GM12875 (cell line): Measurements from ENCODE around the gene MED31.

Experiments used
- H3K4me3 ChIP-seq: one replicate; pipeline ENCODE4 v1.5.1; 2011; ENCODE audit warnings: low read depth, low read length, control low read depth
- TF ChIP-seq, protein P1 (sequence below): IDR thresholded peaks from 2 replicates; pipeline ENCODE4 v1.5.1; 2011; ENCODE audit warnings: low read depth, mild to moderate bottlenecking, control low read depth, inconsistent platforms, low read length, moderate library complexity, borderline replicate concordance; ENCODE audit not compliant: insufficient read depth

The MED31 gene

DNA sequence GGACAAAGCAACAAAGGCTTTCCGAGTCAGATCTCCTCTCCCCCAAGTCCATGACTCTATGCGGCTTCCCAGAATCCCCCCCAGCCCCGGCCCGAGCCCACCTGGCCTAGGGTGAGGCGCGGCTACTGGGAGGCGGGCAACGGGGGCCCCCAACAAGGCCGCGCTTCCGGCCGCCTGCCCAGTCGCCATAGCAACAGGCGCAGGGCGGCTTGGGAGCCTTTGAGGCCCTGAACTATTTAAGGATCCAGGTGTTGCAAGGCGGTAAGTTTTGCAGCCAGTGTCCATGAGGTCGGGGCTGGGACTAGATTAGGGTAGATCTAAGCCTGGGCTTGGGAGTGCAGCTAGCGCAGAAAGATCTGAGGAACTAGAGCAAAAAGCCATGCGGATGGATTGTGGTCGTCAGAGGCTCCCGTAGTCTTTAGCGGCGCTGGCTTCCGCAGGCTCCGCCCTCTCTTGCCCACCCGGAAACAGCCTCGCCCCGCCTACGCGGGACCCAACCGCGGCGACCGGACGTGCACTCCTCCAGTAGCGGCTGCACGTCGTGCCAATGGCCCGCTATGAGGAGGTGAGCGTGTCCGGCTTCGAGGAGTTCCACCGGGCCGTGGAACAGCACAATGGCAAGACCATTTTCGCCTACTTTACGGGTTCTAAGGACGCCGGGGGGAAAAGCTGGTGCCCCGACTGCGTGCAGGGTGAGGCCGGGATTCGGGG lies 10.7 kb downstream of the MED31 start, which contains the start of the genes KIAA0753 and TXNDC17:
KIAA0753 (minus strand) TSS at position 176 of the 711 bp plus-strand sequence. CDS start 5,608 bp downstream, outside the sequence.
TXNDC17 (plus strand) TSS at position 525 of the 711 bp plus-strand sequence; CDS start at position 548, 23 bp downstream.
- TF ChIP-seq, protein P1, sequence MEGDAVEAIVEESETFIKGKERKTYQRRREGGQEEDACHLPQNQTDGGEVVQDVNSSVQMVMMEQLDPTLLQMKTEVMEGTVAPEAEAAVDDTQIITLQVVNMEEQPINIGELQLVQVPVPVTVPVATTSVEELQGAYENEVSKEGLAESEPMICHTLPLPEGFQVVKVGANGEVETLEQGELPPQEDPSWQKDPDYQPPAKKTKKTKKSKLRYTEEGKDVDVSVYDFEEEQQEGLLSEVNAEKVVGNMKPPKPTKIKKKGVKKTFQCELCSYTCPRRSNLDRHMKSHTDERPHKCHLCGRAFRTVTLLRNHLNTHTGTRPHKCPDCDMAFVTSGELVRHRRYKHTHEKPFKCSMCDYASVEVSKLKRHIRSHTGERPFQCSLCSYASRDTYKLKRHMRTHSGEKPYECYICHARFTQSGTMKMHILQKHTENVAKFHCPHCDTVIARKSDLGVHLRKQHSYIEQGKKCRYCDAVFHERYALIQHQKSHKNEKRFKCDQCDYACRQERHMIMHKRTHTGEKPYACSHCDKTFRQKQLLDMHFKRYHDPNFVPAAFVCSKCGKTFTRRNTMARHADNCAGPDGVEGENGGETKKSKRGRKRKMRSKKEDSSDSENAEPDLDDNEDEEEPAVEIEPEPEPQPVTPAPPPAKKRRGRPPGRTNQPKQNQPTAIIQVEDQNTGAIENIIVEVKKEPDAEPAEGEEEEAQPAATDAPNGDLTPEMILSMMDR, result no peak
- peak within 1 kb of the TSS; percentile 69 for H3K4me3 ChIP-seq

DNA sequence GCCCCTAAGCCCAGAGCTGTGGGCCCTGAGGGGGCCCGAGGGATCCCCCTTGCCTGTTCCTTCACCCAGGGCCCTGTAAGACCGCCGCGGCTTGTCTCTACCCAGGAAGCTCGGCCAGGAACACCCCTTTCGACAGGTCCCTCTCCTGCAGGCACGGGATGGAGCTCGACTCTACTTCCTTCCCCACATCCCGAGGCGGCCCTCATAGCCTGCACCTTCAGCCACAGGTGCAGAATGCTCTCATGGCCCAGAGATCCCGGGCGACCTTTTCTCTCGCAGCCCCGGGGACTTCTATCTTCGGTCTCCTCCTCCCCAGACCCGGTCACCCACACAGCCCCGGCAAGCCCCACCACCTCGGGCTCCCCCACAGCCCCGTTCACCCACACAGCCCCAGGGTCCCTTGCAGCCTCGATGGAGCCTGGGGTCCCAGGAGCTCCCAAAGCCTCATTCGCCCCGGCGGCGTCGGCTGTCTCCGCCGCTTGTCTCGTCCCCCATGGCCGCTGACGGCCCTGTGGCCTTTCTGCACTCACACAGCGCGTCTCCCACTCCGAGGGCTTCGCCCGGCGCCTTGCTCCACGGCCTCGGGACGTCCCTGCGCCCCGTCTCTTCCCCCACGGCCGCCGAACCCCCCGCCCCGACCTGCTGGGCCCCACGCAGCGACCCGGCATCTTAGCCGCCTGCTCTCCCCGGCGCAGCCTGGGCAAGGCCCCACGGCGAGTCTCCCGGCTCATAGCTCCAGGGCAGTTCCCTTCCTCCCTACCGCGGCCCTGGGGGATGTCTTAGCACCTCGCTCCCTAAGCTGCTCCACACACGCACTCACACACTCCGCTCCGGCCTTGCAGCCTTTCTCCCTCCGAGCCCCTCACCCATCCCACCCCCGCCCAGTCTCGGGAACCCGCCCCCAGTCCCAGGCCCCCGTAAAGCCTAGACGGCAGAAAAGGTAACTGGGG lies 11.5 kb downstream of the MED31 start:
- peak overlapping the region; percentile 69 for H3K4me3 ChIP-seq
- TF ChIP-seq, protein P1, result no peak

DNA sequence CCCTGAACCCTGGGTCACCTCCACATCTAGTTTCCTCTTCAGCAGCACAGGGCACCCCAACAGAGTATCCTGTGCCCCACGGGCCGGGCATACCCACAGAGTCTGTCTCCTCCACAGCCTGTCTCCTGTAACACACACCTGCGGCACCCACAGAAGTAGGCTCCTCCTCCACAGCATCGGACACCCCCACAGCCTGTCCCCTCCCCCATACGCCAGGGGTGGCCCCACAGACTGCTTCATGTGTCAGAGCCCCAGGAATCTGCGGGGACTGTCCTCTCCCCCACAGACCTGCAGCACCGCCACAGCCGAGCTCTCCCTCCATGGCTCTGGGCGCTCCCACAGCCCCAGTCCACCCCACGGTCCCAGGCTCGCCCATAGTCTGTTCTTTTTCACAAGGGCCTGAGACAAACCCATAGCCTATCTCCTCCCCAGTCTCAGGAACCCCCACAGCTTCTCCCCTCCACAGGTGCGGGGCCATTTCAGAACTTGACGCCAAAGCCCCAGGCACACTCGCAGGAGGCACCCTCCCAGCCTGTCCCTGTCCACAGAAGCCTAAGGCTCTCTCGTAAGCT lies 12.3 kb downstream of the MED31 start:
- peak overlapping the region; percentile 69 for H3K4me3 ChIP-seq
- TF ChIP-seq, protein P1, result no peak

DNA sequence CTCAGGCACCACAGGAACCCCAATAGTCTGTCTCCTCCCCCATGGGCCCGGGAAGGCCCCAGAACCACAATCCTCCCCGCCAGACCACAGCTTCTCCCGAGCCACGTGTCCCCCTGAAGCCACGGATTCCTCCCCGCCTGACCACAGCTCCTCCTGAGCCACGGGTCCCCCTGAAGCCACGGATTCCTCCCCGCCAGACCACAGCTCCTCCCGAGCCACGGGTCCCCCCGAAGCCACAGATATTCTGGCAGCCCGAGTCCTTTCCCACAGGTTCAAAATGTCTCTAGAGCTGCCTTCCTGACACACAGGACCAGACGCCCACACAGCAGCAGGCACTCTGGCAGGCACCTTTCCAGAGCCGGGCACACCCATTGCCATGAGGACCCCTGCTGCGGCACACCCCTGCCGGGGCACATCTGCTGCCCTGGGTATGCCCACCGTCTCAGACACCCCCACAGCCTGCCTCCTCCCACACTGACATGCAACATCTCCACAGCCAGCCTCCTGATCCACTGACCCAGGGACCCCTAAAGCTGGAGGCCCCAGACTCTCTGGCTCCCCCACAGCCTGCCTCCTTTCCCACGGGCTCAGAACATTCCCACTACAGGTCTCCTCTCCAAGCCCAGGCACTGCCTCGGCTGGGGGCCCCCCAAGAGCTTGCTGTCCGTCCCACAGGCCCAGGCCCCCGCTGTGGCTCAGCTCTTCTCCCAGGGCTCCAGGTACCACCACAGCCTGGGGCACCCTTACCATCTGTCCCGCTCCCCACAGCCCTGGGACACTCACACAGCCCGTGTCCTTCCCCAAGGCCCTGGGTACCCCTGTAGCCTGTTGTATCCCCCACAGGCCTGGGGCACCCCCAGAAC lies 13.1 kb downstream of the MED31 start:
- H3K4me3 ChIP-seq, result no peak overlapping the region
- TF ChIP-seq, protein P1, result no peak

DNA sequence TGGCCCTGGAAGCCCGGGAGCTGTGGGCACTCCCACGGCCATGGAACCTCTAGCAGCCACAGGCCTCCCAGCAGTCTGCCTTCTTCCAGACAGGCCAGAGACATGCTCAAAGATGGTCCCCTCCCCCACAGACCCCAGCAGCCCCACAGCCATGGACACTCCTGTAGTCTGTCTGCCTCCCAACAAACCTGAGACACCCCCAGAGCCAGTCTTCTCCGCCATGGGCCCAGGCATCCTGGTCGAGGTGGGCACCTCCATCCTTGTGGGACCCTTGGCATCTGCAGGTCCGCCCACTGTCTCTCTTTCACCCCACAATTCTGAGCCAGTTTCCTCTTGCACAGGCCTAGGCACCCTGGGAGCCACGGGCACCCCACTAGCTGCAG lies 14.0 kb downstream of the MED31 start:
- TF ChIP-seq, protein P1, result no peak
- no peak overlapping the region for H3K4me3 ChIP-seq
